GM04503 (cell line): ENCODE measurements around the gene IGF2BP3.
"Not testable (repeated sequence)": the region's sequence is repeated elsewhere in the genome, so short reads cannot be mapped to it uniquely, and the experiment has no call there.

Experiments used
- DNase-seq: peaks from one replicate; pipeline ENCODE4 v3.0.0-alpha.2; 2012; ENCODE audit warnings: low read depth

Gene IGF2BP3

GRCh38 chr7:23422384-23422783 lies 47.9 kb downstream of the IGF2BP3 start:
- DNase-seq: no peak

DNA sequence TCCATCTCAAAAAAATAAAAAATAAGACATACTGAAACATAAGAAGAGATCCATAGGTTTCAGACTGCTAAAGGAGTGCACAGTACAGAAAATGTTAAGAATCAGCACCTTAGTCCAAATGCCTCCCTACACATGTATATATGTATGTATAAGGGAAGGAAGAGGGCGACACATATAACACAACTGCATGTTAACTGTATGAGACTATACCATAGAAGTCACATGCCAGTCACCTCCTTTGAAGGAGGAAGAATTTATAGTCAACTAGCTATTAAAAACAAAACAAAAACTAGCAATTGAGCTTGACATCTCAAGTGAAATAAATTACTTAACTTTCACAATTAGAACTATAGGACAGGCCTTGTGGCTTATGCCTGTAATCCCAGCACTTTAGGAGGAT lies 50.4 kb downstream of the IGF2BP3 start:
- DNase-seq: no peak

- DNase-seq: no peak
Observed at GRCh38 chr7:23419160-23419559, 51.1 kb downstream of the IGF2BP3 start.

- no peak for DNase-seq
Observed at GRCh38 chr7:23418046-23418445, 52.2 kb downstream of the IGF2BP3 start.

- DNase-seq: no peak
Observed at GRCh38 chr7:23415198-23415597, 55.1 kb downstream of the IGF2BP3 start.

DNA sequence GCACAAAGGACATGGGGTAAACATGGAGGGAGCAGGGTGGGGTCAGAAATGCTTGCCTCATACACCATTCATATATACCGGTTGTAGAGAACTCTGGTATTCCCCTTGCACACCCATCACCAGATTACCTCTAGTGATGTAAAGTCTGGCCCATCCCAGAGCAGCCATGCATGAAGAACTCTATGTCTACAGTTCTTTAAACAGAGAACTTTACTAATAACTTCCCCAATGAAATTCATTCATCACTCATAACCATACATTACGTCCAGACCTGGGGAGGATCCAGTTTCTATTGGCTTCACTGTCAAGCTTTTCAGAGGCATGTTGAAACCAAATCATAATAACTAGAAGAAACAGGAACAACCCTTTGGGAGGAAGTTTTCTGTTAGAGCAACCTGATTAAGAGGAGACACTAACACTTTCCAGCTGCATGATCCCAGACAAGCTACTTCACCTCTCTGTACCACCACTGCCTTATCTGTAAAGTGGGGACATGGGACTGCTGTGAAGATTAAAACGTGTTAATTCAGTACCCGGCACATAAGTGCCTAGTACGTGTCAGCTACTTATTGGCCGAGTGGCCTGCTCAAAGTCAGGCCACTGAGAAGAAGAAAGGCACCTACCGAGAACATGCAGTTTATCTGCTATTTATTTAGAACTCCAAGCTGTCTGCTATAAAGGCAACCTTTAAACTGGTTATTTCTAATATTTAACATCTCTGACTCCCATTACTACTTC lies 59.7 kb downstream of the IGF2BP3 start:
- no peak for DNase-seq

- DNase-seq: not testable (repeated sequence)
Observed at GRCh38 chr7:23406564-23406963, 63.7 kb downstream of the IGF2BP3 start.

GRCh38 chr7:23405240-23405618 lies 65.1 kb downstream of the IGF2BP3 start:
- no peak for DNase-seq

DNA sequence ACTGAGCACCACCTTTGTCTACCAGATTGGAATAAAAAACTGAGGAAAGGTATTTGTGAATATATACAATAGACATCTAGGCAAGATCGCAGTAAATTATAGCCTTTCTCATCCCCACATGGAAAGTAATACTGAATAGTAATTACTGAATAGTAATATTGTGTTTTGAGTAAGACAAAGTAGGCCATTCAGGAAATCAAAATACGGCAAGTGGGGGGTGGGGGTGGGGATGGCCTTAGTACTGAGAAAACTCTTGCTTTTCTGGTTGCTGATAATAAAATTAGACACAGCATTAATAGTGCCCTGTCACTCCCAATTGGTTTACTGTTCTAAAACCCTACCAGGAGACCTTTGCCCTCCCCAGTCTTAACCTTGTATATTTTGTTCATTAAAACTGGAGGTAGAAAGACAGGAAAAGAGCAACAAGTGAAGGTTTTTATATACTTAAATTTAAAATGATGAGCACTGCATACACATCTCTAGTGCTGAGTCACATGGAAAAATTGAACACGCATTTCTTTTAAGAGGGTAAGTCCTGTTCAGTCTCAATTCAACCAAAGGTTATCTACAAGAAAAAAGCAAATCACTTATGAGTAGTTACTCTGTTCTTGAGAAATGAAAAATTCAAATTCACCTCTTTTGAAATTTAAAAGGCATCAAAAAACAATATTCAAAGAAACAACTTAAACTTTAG lies 65.6 kb downstream of the IGF2BP3 start:
- DNase-seq: no peak

DNA sequence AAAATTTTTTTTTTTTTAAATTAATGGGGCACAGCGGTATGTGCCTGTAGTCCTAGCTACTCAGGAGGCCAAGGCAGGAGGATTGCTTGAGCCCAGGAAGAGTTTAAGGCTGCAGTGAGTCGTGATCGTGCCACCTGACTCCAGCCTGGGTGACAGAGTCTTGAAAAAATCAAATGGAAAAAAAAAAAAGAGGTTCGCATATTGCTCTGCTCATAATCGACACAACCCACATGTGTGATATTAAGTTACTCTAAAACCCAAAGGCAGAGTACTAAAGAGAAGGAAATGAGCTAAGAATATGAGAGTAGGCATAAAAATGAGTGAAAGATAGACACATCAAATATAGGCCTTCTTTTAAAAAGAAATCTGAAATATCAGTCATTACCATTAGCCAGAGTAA lies 66.3 kb downstream of the IGF2BP3 start:
- DNase-seq: no peak

GRCh38 chr7:23398090-23398489 lies 72.2 kb downstream of the IGF2BP3 start:
- not testable (repeated sequence) for DNase-seq

GRCh38 chr7:23397241-23397640 lies 73.0 kb downstream of the IGF2BP3 start:
- DNase-seq: no peak

DNA sequence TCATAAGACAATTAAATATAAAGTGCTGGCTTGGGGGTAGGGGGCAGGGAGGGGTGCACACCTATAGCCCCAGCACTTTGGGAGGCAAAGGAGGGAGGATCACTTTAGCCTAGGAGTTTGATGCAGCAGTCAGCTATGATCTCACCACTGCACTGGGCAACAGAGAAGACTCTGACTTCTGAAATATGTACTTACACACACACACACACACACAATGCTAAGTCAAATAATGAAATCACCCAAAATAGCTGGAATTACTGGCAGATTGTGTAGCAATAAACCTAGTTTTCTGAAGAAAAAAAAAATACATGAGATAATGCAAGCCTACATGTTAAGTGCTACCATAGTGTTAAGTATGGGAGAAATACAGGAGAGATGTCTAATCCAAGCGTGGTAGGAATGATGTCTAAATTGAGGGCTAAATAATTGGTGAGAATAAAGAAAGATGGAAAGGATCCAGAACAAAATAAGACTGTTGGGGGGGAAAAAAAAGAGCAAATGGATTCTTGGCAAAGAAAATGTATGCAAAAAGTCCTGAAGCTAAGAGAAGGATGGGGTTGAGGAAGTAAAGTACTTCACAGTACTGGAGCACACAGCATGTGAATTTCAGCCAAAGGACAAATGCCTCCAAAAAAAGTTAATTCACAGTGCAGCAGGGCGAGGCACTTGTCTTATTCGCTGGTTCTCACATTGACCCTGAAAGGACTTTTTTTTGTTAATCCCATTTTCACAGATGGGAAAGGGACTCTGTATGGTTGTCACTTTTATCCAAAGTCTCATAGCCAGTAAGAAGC lies 73.9 kb downstream of the IGF2BP3 start:
- peak; percentile 77 for DNase-seq

DNA sequence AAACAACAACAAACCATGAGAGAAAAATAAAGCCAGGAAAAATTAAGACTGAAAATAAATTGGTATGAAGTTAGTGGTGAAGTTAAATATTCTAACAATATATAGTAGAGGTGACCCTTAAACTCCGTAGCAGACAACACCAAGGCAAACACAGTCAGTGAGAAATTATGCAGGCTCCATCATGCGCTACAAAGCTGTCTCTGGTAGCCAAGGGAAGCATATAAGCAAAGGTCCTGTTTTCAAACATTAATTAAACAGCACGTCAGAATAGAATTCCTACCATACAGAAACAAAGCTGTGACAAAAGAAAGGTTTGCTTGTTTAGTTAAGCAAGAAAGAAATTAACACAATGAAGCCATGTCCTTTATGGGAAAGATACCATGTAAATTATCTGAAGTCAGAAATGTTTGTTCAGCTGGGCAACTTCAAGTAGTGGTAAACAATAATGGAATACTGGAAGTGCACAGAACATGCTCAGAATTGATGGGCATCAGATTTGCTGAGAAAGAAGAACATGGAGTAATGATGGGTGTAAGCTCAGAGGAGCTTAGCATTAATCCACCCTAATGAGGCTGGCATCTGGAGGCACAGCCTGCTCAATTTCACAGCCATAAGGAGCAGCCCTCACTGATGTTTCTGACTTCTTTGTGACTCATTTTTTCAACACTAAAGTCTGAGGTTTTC lies 75.7 kb downstream of the IGF2BP3 start:
- no peak for DNase-seq

DNA sequence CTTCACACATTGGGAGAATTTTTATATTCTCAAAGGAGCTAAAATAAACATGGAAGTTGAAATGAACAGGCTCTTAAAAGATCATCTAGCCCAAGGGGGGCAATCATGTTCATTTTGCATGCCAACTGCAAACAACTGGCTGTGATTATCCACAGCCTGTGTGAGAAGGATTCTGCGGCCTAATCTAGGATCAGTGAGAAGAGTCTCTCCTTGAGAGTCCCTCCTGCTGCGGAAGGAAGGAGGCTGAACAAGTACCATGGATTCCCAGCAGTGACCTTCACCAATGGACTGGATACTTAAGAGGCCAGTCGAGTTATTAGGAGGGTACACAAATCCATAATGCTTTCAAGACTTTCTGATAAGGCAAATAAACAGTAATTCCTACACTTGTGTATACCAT lies 76.7 kb downstream of the IGF2BP3 start:
- no peak for DNase-seq

DNA sequence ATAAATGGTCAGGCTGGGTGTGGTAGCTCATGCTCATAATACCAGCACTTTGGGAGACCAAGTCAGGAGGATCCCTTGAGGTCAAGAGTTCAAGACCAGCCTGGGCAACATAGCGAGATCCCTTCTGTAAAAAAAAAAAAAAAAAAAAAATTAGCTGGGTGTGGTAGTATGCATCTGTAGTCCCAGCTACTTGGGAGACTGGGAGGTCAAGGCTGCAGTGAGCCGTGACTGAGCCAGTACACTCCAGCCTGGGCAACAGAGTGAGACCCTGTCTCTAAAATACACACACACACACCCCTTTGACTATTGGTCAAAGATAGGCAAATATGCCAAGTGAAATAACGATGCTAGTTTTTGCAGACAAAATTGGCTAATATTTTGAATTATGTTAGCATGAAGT lies 80.6 kb downstream of the IGF2BP3 start:
- no peak for DNase-seq

DNA sequence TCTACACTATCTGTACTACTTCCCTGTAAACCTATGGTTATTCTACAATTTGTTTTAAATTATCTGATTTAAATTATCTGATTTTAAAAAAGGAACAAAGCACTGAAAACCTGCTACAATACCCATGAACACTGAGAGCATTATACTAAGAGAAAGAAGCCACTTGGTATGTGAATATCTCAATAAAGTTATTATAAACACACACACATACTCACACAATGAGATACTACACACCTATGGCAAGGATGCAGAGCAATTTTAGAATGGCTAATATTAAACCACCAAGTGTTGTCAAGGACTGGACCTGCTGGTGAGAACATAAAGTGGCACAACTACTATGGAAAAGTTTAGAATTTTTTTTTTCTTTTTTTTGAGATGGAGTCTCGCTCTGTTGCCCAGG lies 82.7 kb downstream of the IGF2BP3 start:
- DNase-seq: no peak

DNA sequence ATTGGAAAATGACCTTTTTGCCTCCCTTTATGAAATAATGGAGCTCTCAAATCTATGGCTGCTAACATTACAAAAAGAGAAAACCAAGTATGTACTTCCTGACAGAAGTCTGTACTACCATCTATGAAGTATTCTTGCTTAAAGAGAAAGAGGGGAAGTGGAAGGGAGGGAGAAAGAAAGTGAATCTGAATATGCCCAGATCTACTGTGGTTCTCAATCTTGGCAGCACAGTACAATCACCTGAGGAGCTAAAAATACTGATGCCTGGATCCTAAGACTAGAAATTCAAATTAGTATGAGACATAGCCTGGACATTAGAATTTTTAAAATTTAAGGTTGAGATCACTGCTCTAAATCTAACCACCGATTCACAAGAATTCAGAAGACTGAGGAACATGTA lies 85.2 kb downstream of the IGF2BP3 start:
- no peak for DNase-seq

- no peak for DNase-seq
Observed at GRCh38 chr7:23383225-23383624, 87.1 kb downstream of the IGF2BP3 start.

DNA sequence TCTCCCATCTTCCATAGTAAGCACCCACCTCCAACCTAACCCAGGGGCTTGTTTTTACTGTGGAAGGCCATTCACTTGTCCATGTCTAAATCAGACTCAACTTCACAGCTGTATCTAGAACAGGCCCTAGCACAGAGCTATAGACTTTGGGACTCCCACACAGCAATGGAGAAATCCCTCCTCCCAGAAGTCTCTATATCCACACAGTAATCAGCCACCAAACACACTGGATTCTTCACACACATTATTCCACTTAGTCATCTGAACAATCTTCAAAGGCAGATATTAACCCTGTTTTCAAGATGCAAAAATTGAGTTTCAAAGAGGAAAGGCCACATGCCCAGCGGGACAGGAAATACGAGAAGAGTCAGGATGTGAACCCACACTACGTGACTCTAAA lies 89.3 kb downstream of the IGF2BP3 start:
- DNase-seq: no peak

DNA sequence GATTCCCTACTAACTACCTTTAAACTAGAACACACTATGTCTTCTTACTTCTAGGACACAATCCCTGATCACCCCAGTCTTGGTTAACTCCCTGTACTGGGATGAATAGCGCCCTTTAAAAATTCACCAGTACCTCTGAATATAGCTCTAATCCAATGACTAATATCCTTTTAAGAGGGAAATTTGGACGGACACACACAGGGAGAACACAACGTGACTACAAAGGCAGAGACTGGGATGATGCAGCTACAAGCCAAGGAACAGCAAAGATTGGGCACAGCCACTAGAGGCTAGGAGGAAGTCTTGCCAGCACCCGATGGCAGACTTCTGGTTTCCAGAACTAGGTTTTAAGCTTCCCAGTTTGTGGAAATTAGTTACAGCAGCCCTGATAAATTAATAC lies 89.7 kb downstream of the IGF2BP3 start:
- no peak for DNase-seq

DNA sequence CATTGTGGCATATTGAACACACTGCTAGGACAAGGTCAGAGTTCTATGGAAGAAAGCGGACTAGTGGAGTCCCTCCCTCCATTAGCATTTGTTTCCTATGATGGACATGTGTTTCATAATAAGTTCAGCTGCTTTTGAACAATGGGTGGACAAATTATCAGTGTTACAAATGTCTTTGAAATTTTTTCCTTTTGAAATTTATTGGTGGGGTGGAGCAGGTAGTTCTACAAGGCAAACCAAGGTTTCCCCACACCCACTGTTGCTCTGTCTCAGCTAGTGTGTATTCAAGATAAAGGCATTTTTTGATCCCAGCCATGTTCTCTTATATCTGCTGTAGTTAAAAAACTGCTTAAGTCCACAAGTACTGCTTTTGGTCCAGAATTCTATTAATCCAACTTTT lies 91.3 kb downstream of the IGF2BP3 start:
- no peak for DNase-seq
